ENCODE results near the gene ARHGEF7.

Gene ARHGEF7

GRCh38 chr13:111336666-111337065 lies 221.6 kb downstream of the ARHGEF7 start:
- TF ChIP-seq POLR2AphosphoS5 (IDR thresholded peaks at IDR 0.05; ENCODE audit: low read depth, low read length) (no peak), TAF1 (IDR thresholded peaks at IDR 0.05; ENCODE audit: borderline replicate concordance, low read depth, low read length) (no peak), POLR2A (IDR thresholded peaks at IDR 0.05; ENCODE audit: low read depth, low read length) (no peak)
- DNase-seq (ENCODE audit: insufficient read length) (no peak), FAIRE-seq (no peak)

DNA sequence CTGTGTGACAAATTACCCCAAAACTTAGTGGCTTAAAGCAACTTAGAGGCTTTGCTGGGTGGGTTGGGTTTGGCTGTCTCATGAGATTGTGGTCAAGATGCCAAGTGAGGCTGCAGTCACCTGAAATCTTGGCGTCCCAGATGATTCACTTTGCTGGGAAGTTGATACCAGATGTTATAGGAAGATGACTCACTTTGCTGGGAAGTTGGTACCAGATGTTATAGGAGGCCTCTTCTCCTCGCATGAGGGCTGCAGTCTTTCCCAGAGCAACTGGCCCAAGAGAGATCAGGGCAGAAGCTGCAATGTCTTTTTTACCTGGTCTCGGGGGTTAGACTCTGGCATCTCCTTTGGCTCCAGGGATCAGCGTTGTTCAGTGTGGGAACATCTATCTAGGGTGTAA lies 222.1 kb downstream of the ARHGEF7 start:
- FAIRE-seq = no peak
- DNase-seq (ENCODE audit: insufficient read length) = no peak
- TF ChIP-seq POLR2AphosphoS5 (IDR thresholded peaks at IDR 0.05; ENCODE audit: low read depth, low read length) = no peak
- TF ChIP-seq POLR2A (IDR thresholded peaks at IDR 0.05; ENCODE audit: low read depth, low read length) = no peak
- no peak for TF ChIP-seq TAF1 (IDR thresholded peaks at IDR 0.05; ENCODE audit: borderline replicate concordance, low read depth, low read length)

DNA sequence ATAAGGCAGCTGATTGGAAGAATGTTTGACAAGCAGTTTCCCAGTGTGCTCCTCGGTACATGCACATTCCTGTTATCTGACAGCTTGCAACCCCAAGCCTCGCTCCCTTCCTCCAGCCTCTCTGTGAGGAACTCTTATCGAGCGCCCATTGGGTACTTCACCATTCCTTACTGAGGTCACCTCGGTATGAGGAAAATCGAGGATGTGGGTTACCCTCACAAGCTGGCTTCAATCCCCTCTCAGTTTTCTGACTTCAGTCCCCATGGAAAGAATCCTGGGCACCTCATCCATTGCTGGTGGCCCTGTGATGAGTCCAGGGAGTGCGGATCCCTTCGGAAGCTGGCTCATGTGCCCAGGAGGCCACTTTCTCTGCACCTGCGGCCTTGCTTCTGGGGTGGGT lies 222.6 kb downstream of the ARHGEF7 start:
- TF ChIP-seq POLR2A (IDR thresholded peaks at IDR 0.05; ENCODE audit: low read depth, low read length) (no peak), TAF1 (IDR thresholded peaks at IDR 0.05; ENCODE audit: borderline replicate concordance, low read depth, low read length) (no peak), POLR2AphosphoS5 (IDR thresholded peaks at IDR 0.05; ENCODE audit: low read depth, low read length) (no peak)
- DNase-seq (ENCODE audit: insufficient read length) (no peak), FAIRE-seq (no peak)

GRCh38 chr13:111338841-111339240 lies 223.7 kb downstream of the ARHGEF7 start:
- DNase-seq (ENCODE audit: insufficient read length) (no peak), FAIRE-seq (no peak)
- TF ChIP-seq TAF1 (IDR thresholded peaks at IDR 0.05; ENCODE audit: borderline replicate concordance, low read depth, low read length) = no peak
- no peak for TF ChIP-seq POLR2AphosphoS5 (IDR thresholded peaks at IDR 0.05; ENCODE audit: low read depth, low read length)
- no peak for TF ChIP-seq POLR2A (IDR thresholded peaks at IDR 0.05; ENCODE audit: low read depth, low read length)

- TF ChIP-seq POLR2AphosphoS5 (IDR thresholded peaks at IDR 0.05; ENCODE audit: low read depth, low read length) = no peak
- TF ChIP-seq POLR2A (IDR thresholded peaks at IDR 0.05; ENCODE audit: low read depth, low read length) = no peak
- TF ChIP-seq TAF1 (IDR thresholded peaks at IDR 0.05; ENCODE audit: borderline replicate concordance, low read depth, low read length) = no peak
- FAIRE-seq = no peak
- no peak for DNase-seq (ENCODE audit: insufficient read length)
Measured at GRCh38 chr13:111339366-111340143, 224.4 kb downstream of the ARHGEF7 start.

DNA sequence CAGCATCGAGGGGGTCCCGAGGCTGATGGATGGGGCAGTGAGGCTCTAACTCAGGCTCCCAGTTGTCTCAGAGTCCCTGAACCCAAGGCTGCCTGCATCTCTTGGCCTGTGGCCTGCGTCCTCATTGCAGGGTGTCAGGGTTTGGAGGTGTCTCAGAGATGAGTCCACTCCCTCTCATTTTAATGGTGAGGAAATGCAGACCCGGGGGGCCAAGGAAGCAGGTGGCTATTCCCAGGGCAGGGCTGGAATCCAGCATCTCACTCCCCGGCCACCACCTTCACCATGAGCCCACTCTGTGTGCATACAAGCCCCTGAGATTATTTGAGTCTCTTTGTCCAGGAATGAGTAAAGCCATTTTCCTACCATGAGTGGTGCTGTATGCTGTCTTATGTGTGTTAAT lies 226.8 kb downstream of the ARHGEF7 start:
- FAIRE-seq (no peak), DNase-seq (ENCODE audit: insufficient read length) (no peak)
- TF ChIP-seq POLR2AphosphoS5 (IDR thresholded peaks at IDR 0.05; ENCODE audit: low read depth, low read length) = no peak
- TF ChIP-seq POLR2A (IDR thresholded peaks at IDR 0.05; ENCODE audit: low read depth, low read length) = no peak
- TF ChIP-seq TAF1 (IDR thresholded peaks at IDR 0.05; ENCODE audit: borderline replicate concordance, low read depth, low read length) = no peak

DNA sequence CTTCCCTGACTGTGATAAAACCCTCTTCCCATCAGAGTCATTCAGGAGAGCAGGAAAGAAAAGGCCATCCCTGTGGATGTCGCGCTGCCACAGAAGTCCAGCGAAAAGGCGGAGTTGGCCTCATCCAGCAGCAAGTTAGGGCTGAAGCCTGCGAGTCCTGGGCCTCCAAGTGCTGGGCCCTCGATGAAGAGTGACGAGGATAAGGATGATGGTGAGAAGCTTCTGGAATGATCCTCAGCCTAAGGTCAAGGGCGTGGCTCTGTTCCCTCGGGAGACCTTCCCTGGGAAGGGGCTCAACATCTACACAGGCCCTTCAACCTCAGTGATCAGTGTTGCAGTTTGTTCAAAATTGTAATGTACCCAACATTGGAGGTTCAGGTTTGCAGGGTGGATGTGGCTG lies 227.6 kb downstream of the ARHGEF7 start:
- no peak for TF ChIP-seq POLR2AphosphoS5 (IDR thresholded peaks at IDR 0.05; ENCODE audit: low read depth, low read length)
- TF ChIP-seq POLR2A (IDR thresholded peaks at IDR 0.05; ENCODE audit: low read depth, low read length) = no peak
- TF ChIP-seq TAF1 (IDR thresholded peaks at IDR 0.05; ENCODE audit: borderline replicate concordance, low read depth, low read length) = no peak
- DNase-seq (ENCODE audit: insufficient read length) = no peak
- no peak for FAIRE-seq

- no peak for DNase-seq (ENCODE audit: insufficient read length)
- TF ChIP-seq POLR2A (IDR thresholded peaks at IDR 0.05; ENCODE audit: low read depth, low read length) (no peak), TAF1 (IDR thresholded peaks at IDR 0.05; ENCODE audit: borderline replicate concordance, low read depth, low read length) (no peak), POLR2AphosphoS5 (IDR thresholded peaks at IDR 0.05; ENCODE audit: low read depth, low read length) (no peak)
- FAIRE-seq = no peak
Measured at GRCh38 chr13:111343186-111343805, 228.2 kb downstream of the ARHGEF7 start.

- DNase-seq (ENCODE audit: insufficient read length) (no peak), FAIRE-seq (no peak)
- TF ChIP-seq POLR2AphosphoS5 (IDR thresholded peaks at IDR 0.05; ENCODE audit: low read depth, low read length) (no peak), TAF1 (IDR thresholded peaks at IDR 0.05; ENCODE audit: borderline replicate concordance, low read depth, low read length) (no peak), POLR2A (IDR thresholded peaks at IDR 0.05; ENCODE audit: low read depth, low read length) (no peak)
Measured at GRCh38 chr13:111344471-111345191, 229.5 kb downstream of the ARHGEF7 start.

DNA sequence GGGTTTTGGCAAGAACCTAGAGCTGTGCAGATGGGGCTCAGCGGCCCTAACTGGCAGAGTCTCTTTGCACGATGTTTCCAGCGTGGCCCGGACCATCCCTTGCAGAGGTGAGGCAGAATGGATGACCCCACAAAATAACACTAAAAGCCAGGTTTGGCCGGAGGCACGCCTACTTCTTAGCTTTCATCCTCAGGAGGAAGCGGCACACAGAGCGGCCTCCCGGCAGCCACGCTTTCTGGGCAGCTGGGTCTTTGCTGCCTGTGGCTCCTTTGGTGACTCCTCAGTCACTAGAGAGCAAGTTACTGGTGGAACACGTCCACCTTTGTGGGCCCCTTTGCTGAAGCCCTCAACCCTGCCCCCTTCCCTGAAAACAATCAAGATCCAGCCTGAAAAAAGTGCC lies 230.6 kb downstream of the ARHGEF7 start:
- DNase-seq (ENCODE audit: insufficient read length) (no peak), FAIRE-seq (no peak)
- no peak for TF ChIP-seq TAF1 (IDR thresholded peaks at IDR 0.05; ENCODE audit: borderline replicate concordance, low read depth, low read length)
- TF ChIP-seq POLR2A (IDR thresholded peaks at IDR 0.05; ENCODE audit: low read depth, low read length) = no peak
- no peak for TF ChIP-seq POLR2AphosphoS5 (IDR thresholded peaks at IDR 0.05; ENCODE audit: low read depth, low read length)

GRCh38 chr13:111346101-111346680 lies 231.1 kb downstream of the ARHGEF7 start:
- TF ChIP-seq POLR2A (IDR thresholded peaks at IDR 0.05; ENCODE audit: low read depth, low read length) = no peak
- TF ChIP-seq TAF1 (IDR thresholded peaks at IDR 0.05; ENCODE audit: borderline replicate concordance, low read depth, low read length) = no peak
- no peak for TF ChIP-seq POLR2AphosphoS5 (IDR thresholded peaks at IDR 0.05; ENCODE audit: low read depth, low read length)
- FAIRE-seq (no peak), DNase-seq (ENCODE audit: insufficient read length) (no peak)
